Osteocyte (in vitro differentiated cells): ENCODE measurements around the gene ANKRD33. TPM values are rescaled to one million over a fixed set of nuclear protein-coding genes. Genes with fewer than 3 reads are reported as not detected.
A peak's percentile ranks its signal among the peaks of the same experiment; 100 is the strongest.

ENCODE experiments used
- DNase-seq: peaks from one replicate; pipeline ENCODE4 v3.0.0; 2021; ENCODE audit warnings: mixed read lengths; ENCODE audit not compliant: unreplicated experiment; ENCODE audit errors: extremely low spot score
- H3K27ac Mint-ChIP-seq: one replicate; pipeline ENCODE4 v1.8.0; 2021; ENCODE audit warnings: mild to moderate bottlenecking, mixed read lengths; ENCODE audit not compliant: unreplicated experiment
- H3K27me3 Mint-ChIP-seq: one replicate; pipeline ENCODE4 v1.8.0; 2021; ENCODE audit warnings: mixed read lengths; ENCODE audit not compliant: unreplicated experiment
- H3K36me3 Mint-ChIP-seq: one replicate; pipeline ENCODE4 v1.8.0; 2021; ENCODE audit warnings: mixed read lengths; ENCODE audit not compliant: unreplicated experiment
- H3K4me1 Mint-ChIP-seq: one replicate; pipeline ENCODE4 v1.8.0; 2021; ENCODE audit warnings: mixed read lengths; ENCODE audit not compliant: unreplicated experiment
- H3K4me3 Mint-ChIP-seq: one replicate; pipeline ENCODE4 v1.8.0; 2021; ENCODE audit warnings: mild to moderate bottlenecking, moderate library complexity, mixed read lengths; ENCODE audit not compliant: unreplicated experiment
- H3K9me3 Mint-ChIP-seq: one replicate; pipeline ENCODE4 v1.8.0; 2021; ENCODE audit warnings: mixed read lengths; ENCODE audit not compliant: unreplicated experiment
- CTCF ChIP-seq: fragments of 200-600 bp; sonication (generic); IDR thresholded peaks from 2 replicates; pipeline ENCODE4 v1.5.0; 2021; ENCODE audit warnings: antibody characterized with exemption, mild to moderate bottlenecking, moderate library complexity
- total RNA-seq: library from RNA; stranded (reverse); gene quantifications from 2 replicates; pipeline ENCODE4 v1.2.1, GENCODE V29; 2021

Gene ANKRD33
- total RNA-seq, 1 donor from 2014 or later: not detected

- DNase-seq: no peak
- H3K4me1 Mint-ChIP-seq: peaks cover 31% of the 10 kb centered on the region
- no peak overlapping the region for H3K4me3 Mint-ChIP-seq
- H3K27me3 Mint-ChIP-seq: peaks cover 21% of the 10 kb centered on the region
- H3K9me3 Mint-ChIP-seq: no peaks in the 10 kb centered on the region
- TF ChIP-seq CTCF: no peak
- no peak overlapping the region for H3K27ac Mint-ChIP-seq
- no peaks in the 10 kb centered on the region for H3K36me3 Mint-ChIP-seq
Measured at GRCh38 chr12:51860986-51861385, 26.9 kb upstream of the ANKRD33 start.

- no peaks in the 10 kb centered on the region for H3K9me3 Mint-ChIP-seq
- H3K36me3 Mint-ChIP-seq: no peaks in the 10 kb centered on the region
- no peak for DNase-seq
- no peak overlapping the region for H3K27ac Mint-ChIP-seq
- H3K4me3 Mint-ChIP-seq: no peak overlapping the region
- H3K4me1 Mint-ChIP-seq: peaks cover 31% of the 10 kb centered on the region
- peaks cover 10% of the 10 kb centered on the region for H3K27me3 Mint-ChIP-seq
- TF ChIP-seq CTCF: no peak
Measured at GRCh38 chr12:51862947-51863346, 25.0 kb upstream of the ANKRD33 start.

- no peak for DNase-seq
- Mint-ChIP-seq H3K9me3 (no peaks in the 10 kb centered on the region), H3K4me3 (no peak overlapping the region), H3K27me3 (peaks cover 11% of the 10 kb centered on the region), H3K4me1 (peaks cover 36% of the 10 kb centered on the region), H3K27ac (no peak overlapping the region), H3K36me3 (no peaks in the 10 kb centered on the region)
- no peak for TF ChIP-seq CTCF
Measured at GRCh38 chr12:51863363-51863932, 24.5 kb upstream of the ANKRD33 start.

GRCh38 chr12:51863933-51864832 lies 23.7 kb upstream of the ANKRD33 start:
- no peak for DNase-seq
- Mint-ChIP-seq H3K4me1 (peaks cover 42% of the 10 kb centered on the region), H3K27me3 (peaks cover 15% of the 10 kb centered on the region), H3K9me3 (no peaks in the 10 kb centered on the region), H3K4me3 (peak overlapping the region; percentile 65), H3K36me3 (no peaks in the 10 kb centered on the region), H3K27ac (no peak overlapping the region)
- no peak for TF ChIP-seq CTCF
